DMS 273 (cell line): ENCODE results near the gene ATN1.

ENCODE experiments used
- DNase-seq: peaks from one replicate; lab custom pipeline; 2025; ENCODE audit not compliant: unreplicated experiment; lab: John Stamatoyannopoulos, UW

ATN1 gene

DNA sequence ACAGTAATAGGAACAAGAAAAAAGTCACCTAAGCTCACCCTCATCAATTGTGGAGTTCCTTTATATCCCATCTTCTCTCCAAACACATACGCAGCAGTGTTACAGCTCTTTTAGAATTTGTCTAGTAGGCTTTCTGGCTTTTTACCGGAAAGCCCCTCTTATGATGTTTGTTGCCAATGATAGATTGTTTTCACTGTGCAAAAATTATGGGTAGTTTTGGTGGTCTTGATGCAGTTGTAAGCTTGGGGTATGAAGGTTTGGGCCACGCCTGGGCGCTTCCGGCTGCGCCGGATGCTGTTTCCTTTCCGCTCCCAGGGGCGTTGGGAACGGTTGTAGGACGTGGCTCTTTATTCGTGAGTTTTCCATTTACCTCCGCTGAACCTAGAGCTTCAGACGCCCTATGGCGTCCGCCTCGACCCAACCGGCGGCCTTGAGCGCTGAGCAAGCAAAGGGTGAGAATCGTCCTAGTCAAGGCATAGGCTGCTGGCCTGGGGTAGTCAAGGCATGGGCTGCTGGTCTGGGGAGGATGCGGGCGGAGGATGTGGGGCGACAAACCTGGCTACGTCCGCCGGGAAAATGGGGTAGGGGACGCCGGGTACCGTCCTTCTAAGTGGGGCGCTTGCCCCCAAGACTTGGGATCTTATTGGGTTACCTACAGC lies 16.1 kb downstream of the ATN1 start, which contains the start of the genes C12orf57 and RNU7-1:
C12orf57 (plus strand) TSS at position 301 of the 659 bp plus-strand sequence; CDS start at position 401, 100 bp downstream.
RNU7-1 (plus strand) TSS at position 95 of the 659 bp plus-strand sequence.
- peak; percentile 96 for DNase-seq

DNA sequence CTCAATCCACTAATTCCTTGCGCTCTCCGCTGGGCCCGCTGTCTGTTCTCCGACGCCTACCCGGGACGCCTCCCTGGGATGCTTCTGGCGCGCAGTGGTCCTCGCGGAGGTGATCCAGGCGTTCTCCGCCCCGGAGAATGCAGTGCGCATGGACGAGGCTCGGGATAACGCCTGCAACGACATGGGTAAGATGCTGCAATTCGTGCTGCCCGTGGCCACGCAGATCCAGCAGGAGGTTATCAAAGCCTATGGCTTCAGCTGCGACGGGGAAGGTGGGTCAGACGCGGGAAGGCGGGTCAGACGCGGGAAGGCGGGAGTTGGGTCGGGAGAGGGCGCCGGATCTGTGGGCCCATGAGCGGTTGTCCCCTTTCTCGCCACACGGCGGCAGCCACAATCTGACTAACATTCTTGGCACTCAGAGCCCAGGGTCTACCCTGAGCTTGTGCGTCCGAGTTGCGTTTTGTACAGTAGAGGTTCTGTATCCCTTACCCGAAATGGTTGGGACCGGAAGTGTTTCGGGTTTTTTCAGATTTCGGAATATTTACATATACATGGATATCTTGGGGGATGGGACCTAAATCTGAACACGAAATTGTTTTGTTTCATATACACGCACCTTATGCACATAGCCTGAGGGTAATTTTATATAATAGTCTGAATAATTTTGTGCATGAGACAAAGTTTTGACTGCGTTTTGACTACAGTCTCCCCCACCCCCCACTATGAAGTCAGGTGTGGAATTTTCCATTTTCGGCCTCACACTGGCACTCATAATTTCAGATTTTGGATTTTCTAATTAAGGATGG lies 16.8 kb downstream of the ATN1 start:
- DNase-seq = peak; percentile 95

DNA sequence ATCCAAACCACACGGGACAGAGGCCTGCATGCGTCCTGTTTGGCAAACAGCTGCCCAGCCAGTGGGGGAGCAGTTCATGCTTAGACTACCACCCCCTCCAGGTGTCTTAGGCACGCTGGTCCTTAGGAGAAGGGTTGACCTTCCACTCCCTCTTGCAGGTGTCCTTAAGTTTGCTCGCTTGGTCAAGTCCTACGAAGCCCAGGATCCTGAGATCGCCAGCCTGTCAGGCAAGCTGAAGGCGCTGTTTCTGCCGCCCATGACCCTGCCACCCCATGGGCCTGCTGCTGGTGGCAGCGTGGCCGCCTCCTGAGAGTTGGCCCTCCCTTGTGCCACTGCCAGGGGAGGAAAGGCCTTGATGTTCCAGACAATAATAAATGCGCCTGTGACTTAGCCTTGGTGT lies 17.9 kb downstream of the ATN1 start:
- DNase-seq = no peak

DNA sequence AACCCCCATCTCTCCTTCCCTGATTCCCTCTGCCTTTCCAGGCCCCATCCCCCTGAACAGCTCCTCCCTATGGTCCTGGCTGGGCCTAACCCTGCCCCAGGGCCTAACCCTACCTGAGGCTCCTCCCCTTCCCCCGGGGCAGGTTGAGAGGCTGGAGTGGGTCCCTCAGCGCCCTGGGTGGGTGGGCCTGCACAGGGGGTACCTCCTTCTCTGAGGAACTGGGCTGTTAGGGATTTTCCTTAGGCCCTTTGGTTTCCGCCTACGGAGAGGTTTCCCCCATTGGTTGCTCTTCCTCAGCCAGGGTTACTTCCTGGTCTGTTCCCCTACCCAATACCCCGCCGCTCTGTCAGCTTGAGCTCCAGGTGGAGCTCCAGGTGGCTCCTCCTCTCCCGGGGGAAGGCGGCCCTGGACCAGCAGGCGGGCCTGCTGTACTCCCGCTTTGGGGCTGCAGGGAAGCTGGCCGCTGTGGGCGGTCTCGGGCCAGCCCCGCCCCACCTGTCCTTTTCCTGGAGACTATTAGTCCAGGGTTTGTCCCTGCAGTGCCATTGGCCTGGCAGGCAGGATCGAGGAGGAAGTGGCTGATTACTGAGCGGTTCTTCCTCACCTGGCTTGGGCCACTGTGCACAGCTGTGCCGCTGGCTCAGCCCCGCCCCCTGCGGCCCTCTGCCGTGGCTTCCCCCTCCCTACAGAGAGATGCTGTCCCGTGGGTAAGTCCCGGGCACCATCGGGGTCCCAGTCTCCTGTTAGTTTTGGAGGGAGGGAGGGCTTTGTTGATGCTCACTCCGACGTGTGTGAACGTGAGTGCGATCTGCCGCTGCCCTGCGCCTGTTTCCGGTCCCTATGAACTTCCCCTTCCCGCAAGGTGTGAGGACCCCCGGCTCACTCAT lies 18.5 kb downstream of the ATN1 start:
- DNase-seq = no peak

DNA sequence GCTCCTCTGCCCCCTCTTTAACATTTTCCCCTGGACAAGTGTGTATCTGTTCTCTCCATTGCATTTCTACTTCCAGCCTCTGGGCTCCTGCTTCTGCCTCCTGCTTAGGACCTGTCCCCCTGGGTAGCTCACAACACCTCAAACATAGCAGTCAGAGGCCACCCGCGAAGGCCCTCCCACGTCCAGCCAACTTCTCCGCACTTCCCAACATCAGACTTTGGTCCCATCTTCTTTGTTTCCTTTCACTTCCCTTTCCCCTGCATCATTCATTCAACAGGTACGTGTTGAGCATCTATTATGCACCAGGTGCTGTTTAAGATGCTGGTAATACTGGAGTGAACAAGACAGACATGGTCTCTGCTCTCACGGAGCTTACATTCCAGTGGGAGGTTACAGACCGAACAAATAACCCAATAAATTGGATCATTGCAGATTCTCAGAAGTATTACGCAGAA lies 19.2 kb downstream of the ATN1 start:
- no peak for DNase-seq

DNA sequence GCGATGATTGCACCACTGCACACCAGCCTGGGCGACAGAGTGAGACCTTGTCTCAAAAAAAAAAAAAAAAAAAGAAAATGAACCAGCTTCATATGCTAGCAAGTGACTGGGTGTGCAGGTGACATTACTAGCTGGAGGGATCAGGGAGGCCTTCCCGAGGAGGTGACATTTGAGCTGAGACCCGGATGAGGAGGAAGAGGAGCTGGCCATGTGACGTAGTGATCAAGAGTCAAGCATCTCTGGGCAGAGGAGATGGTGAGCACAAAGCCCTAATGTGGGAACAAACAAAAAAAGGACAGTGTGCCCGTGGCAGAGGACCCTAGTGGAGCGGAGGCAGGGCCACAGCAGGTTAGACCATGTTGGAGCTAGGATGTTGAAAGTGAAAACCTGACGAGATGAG lies 19.9 kb downstream of the ATN1 start:
- no peak for DNase-seq

DNA sequence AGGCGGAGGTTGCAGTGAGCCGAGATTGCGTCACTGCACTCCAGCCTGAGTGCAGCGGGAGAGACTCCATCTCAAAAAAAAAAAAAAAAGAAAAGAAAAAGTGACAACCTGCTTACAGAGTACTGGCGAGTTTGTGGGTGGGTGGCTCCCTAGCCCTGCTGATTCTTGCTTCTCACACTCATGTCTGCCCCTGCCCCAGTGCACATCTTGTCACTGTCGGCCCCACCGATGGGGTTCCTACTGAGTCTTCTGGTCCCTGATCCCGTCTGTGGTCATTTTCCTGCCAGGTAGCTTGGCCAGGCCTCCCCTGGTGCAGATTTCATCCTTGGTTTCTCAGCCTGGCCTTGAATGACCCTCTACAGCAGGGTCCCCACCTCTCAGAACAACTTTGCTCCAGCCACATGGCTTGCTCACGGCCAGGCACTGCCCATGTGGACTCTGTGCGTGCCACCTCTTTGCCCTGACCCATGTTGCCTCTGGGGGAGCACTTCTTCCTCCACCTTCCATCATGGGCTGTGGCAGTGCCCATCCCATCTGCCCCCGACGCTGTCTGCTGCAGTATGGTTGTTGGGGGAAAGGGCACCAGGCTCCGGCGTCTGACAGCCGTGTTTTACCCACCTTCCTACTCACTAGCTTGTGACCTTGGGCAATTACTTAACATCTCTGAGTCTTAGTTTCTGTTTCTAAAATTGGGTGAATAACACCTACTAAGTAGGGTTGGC lies 21.3 kb downstream of the ATN1 start:
- DNase-seq = no peak

DNA sequence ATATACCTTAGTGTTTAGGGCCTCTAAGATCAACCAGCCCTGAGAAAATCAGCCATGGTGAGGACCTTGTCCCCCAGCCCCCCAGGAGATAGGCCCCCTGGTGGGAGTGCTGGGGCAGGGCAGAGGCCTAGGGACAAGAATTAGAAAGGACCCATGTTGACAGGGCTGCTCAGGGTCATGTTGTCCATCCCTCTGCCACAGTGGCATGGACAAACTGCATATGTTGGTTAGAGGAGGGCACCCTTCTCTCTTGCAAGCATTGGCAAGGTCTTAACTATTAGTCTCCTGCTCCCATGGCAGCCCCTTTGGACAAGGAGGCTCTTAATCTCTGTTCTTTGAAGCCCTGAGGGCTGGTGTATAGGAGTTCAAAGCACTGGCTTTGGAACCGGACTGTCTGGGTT lies 22.6 kb downstream of the ATN1 start:
- no peak for DNase-seq

DNA sequence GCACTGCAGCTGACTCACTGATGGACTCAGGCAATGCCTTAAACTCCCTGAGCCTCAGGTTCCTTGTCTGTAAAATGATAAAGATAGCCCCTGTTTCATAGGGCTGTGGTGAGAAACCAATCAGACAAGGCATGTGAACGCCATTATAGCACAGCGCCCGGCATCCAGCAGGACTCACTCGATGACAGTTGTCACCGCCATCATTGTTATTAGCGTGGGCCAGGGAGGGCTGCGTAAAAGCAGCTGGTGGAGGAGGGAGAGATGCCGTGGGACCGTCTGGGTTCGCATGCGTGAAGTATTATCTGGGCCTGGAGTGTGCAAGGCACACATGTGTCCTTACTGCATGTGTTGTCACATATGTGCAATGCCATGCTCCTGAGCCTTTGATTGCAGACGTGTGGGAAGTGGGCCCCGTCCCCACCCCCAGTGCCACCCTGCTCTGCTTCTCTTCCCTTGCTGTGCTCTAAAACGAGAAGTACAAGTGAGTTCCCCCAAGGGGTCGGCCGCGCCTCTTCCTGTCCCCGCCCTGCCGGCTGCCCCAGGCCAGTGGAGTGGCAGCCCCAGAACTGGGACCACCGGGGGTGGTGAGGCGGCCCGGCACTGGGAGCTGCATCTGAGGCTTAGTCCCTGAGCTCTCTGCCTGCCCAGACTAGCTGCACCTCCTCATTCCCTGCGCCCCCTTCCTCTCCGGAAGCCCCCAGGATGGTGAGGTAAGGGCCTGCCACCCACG lies 23.2 kb downstream of the ATN1 start, which contains the start of gene PTPN6:
PTPN6 (plus strand) TSS at position 546 of the 730 bp plus-strand sequence; CDS start at position 703, 157 bp downstream.
- no peak for DNase-seq

DNA sequence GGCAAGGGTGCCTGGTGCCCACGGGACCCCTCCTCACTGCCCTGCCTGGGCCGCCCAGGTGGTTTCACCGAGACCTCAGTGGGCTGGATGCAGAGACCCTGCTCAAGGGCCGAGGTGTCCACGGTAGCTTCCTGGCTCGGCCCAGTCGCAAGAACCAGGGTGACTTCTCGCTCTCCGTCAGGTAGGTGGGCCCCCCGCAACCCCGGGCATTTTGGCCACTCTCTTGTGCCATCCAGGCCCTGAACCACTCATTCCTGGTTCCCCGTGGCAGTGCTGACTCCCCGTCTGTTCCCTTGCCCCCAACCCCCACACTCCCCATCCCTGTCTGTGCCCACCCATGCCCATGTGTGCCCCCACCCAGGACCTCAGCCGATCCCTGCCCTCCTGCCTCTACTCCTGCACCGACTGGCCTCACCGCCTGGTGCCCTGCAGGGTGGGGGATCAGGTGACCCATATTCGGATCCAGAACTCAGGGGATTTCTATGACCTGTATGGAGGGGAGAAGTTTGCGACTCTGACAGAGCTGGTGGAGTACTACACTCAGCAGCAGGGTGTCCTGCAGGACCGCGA lies 23.9 kb downstream of the ATN1 start:
- no peak for DNase-seq

DNA sequence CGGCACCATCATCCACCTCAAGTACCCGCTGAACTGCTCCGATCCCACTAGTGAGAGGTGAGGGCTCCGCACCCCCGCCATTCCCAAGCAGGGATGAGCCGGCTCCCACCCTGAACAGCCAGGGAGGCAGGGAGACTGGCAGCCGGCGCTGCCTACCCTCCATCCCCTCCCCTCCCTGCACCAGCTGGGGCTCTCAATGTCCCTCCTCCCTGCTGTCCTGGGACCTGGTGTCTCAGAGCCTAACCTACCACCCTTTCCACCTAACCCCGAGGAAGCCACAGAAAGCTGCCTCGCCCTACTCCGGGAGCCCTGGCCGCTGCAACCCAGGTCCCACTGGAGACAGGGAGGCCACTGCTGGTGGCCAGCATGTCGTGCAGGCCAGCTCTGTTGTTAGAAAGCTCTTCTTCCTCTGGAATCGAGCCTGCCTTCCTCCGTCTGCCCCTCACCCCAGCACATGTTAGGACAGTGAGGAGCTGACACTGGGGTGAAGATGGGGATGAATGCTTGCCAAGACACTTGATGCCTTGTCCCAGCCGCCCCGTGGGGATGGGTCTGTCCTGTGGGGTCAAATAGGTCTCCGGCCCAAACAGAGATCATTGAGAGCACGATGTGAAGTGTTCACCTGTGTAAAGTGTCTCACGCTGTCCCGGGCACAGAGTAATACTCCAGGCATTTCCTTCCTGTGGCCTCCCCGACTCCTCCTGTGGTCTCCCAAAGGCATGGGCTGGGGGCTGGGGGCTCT lies 24.5 kb downstream of the ATN1 start:
- no peak for DNase-seq

DNA sequence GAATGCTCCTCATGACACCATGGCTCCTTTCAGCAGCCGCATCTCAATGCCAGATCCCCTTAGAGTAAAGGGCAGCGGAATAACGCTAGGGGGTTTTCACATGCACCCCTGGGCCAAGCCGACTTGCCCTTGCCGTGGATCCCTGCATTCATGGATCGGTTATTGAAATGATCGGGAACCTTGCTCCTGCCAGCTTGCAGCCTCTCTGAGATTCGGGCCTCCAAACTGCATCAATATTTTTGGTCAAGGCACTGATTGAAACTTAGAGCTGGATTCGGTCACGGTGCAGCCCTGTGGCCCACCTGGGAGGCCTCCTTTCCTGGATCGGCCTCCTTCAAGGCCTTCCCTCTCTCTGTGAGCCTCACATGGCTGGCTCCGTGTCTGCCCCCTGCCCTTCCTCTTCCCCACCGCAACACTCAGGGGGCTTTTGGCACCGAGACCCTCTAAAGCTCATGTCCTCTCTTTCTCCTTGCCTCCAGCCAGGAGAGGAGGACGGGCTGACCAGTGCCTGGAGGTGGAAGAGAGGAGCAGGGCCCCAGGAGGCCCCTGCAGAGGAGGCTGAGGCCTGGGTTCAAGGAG lies 25.2 kb downstream of the ATN1 start:
- no peak for DNase-seq

DNA sequence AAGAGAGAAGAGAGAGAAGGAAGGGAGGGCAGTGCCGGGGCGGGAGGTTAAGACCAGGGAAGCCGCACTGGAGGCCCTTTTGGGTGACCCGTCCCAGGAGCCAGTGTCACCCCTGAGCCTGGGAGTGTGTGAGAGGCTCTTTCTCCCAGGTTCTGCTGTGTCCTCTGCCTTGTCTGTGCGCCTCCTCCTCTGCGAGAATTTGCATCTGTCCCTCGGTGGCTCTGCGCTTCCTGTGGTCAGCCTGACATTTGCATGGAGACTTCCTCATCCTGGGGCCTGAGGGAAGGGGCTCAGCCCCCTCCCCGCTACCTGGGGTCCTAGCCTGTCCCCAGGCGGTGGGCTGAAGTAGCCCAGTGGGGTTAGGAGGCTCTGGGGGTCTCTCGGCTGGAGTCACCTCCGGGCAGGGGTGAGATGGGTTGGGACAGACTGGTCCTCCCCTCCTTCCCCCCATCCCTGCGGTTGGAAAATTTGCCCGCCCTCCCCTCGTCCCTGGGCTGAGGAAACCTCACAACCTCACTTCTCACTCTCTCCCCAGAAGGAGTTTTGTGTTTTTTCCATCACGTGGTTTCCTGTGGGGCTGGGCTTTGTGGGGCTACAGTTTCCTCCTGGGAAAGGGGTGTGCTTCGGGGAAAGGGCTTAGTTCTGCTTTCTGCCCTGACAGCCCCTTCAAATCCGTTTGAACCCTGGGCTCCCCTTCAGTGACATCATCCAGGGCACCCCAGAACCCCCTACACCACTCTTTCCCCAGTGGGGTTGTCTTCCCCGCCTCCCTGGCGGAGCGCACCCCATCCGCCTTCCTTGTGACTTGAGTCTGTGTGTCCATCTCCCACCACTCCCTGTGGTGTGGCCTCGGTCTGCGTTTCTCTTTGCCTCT lies 25.9 kb downstream of the ATN1 start:
- no peak for DNase-seq

DNA sequence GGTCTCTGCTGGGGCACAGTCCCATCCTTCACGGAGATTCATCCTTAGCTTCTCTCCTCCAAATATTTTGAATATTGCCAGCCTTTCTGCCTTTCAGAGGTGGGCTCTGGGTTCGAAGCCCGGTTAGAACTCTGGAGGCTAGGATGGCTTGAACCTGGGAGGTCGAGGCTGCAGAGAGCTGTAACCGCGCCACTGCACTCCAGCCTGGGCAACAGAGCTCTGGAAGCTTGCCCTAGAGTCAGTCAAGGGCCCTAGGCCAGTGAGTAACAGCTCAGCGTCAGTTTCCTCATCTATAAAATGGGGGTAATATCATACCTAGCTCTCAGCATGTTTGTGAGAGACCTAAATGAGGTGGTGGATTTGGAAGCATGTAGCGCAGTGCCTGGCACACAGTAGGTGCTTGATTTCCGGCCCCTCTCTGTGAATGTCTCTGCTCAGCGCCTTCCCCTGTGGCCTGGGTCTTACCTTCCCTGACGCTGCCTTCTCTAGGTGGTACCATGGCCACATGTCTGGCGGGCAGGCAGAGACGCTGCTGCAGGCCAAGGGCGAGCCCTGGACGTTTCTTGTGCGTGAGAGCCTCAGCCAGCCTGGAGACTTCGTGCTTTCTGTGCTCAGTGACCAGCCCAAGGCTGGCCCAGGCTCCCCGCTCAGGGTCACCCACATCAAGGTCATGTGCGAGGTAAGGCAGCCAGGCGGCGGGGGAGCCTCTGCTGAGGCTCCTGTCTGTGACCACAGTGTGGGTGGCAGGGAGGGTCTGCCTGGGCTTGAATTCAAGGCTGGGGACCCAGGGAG lies 26.8 kb downstream of the ATN1 start:
- no peak for DNase-seq

DNA sequence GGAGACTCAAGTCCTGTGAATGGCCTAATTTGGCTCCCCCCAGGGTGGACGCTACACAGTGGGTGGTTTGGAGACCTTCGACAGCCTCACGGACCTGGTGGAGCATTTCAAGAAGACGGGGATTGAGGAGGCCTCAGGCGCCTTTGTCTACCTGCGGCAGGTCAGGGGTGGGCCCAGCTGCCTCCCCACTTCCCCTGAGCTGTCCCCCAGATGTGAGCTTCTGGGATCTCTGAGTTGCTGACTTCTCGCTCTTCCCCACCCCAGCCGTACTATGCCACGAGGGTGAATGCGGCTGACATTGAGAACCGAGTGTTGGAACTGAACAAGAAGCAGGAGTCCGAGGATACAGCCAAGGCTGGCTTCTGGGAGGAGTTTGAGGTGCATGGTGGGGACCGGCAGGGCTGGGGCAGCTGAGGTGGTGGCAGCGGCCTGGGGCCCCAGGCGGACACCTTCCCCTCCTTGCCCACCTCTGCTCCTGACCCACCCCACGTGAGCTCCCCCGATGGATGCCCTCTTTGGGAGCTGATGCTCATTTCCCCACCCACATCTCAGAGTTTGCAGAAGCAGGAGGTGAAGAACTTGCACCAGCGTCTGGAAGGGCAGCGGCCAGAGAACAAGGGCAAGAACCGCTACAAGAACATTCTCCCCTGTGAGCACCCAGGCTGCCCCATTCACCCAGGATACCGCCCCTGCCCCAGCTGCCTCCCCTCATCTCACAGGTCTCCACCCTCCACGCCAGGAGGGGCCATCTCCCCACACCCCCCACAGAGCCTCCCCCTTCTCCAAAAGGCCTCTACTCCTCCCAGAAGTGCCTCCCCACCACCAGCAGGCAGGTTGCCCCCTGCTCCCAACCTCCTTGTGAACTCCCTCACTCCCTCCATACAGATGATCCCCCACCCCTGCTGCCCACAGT lies 27.6 kb downstream of the ATN1 start:
- no peak for DNase-seq
